ENCODE data around the gene ZNF236.

DNA sequence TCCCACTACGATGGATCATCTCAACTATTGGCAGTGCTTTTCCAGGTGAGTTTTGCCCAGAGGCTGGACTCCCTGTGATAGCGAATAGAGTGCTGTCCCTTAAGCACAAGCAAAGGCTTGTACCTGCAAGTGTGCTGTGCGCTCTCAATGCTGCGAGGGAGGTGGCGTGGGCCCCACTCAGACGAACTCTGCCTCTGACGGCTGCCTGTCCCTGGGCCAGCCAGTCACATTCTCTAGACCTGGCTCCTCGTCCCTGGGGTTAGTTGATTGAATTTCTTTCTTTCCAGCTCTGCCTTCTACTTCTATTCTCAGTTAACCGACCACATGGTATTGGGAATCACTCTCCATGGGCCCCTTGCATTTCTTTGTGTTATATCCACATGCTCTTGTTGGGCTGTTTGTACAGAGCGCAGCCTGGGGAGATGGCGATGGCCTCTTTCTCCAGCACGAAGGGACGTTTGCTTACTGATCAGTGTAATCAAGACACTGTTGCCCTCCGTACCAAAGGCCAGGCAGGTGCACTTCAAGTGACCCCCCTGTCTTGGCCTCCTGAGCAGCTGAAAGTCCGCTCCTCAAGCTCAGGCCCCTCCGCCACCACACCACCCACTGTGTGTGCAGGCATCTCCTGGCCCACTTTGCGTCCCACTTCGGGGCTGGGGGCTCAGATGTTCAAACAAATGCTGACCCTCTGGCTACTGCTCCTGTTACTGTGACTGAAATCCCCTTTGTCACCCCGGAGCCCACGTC, 151.3 kb downstream of the ZNF236 start:
- TF ChIP-seq, protein P1, sequence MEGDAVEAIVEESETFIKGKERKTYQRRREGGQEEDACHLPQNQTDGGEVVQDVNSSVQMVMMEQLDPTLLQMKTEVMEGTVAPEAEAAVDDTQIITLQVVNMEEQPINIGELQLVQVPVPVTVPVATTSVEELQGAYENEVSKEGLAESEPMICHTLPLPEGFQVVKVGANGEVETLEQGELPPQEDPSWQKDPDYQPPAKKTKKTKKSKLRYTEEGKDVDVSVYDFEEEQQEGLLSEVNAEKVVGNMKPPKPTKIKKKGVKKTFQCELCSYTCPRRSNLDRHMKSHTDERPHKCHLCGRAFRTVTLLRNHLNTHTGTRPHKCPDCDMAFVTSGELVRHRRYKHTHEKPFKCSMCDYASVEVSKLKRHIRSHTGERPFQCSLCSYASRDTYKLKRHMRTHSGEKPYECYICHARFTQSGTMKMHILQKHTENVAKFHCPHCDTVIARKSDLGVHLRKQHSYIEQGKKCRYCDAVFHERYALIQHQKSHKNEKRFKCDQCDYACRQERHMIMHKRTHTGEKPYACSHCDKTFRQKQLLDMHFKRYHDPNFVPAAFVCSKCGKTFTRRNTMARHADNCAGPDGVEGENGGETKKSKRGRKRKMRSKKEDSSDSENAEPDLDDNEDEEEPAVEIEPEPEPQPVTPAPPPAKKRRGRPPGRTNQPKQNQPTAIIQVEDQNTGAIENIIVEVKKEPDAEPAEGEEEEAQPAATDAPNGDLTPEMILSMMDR (IDR thresholded peaks at IDR 0.05; ENCODE audit: control extremely low read depth in 1 of 3, insufficient read depth in 1 of 3, low read depth in 1 of 3, low read length in 3 of 3) = no peak
- TF ChIP-seq, protein P2, sequence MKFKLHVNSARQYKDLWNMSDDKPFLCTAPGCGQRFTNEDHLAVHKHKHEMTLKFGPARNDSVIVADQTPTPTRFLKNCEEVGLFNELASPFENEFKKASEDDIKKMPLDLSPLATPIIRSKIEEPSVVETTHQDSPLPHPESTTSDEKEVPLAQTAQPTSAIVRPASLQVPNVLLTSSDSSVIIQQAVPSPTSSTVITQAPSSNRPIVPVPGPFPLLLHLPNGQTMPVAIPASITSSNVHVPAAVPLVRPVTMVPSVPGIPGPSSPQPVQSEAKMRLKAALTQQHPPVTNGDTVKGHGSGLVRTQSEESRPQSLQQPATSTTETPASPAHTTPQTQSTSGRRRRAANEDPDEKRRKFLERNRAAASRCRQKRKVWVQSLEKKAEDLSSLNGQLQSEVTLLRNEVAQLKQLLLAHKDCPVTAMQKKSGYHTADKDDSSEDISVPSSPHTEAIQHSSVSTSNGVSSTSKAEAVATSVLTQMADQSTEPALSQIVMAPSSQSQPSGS (IDR thresholded peaks at IDR 0.05; ENCODE audit: low read length) = no peak
- TF ChIP-seq EZH2 (IDR thresholded peaks at IDR 0.05; ENCODE audit: low read depth, low read length, severe bottlenecking) (no peak), JUN (IDR thresholded peaks at IDR 0.05; ENCODE audit: low read depth, low read length) (no peak), RAD21 (IDR thresholded peaks at IDR 0.05 in 1 of 2, conservative IDR thresholded peaks at IDR 0.05 in 1 of 2; ENCODE audit: low read depth in 2 of 2, low read length in 2 of 2) (no peak), POLR2A (IDR thresholded peaks at IDR 0.05; ENCODE audit: control extremely low read depth in 1 of 2, low read depth in 2 of 2, low read length in 2 of 2) (no peak), TBP (IDR thresholded peaks at IDR 0.05; ENCODE audit: low read depth, low read length) (no peak)

All from H1 (cell line).